Measurements from ENCODE around the gene AATK. TPM values are rescaled to one million over a fixed set of nuclear protein-coding genes. Genes with fewer than 3 reads are reported as not detected.

The AATK gene
- total RNA-seq, 4 donors from 2014 or later: 23.9 to 190 (median 123) TPM

DNA sequence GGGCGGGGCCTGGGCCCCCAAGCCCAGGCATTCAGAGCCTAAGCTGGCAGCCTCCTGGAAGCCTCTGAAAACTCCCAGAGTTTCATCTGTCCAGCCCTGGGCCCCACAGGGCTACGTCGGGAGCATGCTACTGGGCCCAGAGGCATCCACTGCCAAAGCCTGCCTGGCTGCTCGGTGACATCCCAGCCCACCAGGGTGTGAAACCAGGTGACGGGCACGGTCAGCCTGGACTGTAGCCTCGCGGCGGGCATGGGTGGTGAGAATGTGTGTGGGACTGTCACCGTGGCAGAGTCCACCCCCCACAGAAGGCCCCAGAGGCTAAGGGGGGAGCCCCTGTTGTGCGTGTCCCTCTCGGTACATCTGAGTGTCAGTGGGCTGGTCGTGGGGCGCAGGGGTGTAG lies 25.6 kb upstream of the AATK start:
- Histone ChIP-seq H3K27me3 (no peaks in the 10 kb centered on the region), H3K36me3 (no peaks in the 10 kb centered on the region)
- no peak for TF ChIP-seq POLR2A (IDR thresholded peaks at IDR 0.05)
- TF ChIP-seq, protein P1, sequence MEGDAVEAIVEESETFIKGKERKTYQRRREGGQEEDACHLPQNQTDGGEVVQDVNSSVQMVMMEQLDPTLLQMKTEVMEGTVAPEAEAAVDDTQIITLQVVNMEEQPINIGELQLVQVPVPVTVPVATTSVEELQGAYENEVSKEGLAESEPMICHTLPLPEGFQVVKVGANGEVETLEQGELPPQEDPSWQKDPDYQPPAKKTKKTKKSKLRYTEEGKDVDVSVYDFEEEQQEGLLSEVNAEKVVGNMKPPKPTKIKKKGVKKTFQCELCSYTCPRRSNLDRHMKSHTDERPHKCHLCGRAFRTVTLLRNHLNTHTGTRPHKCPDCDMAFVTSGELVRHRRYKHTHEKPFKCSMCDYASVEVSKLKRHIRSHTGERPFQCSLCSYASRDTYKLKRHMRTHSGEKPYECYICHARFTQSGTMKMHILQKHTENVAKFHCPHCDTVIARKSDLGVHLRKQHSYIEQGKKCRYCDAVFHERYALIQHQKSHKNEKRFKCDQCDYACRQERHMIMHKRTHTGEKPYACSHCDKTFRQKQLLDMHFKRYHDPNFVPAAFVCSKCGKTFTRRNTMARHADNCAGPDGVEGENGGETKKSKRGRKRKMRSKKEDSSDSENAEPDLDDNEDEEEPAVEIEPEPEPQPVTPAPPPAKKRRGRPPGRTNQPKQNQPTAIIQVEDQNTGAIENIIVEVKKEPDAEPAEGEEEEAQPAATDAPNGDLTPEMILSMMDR (IDR thresholded peaks at IDR 0.05): no peak

DNA sequence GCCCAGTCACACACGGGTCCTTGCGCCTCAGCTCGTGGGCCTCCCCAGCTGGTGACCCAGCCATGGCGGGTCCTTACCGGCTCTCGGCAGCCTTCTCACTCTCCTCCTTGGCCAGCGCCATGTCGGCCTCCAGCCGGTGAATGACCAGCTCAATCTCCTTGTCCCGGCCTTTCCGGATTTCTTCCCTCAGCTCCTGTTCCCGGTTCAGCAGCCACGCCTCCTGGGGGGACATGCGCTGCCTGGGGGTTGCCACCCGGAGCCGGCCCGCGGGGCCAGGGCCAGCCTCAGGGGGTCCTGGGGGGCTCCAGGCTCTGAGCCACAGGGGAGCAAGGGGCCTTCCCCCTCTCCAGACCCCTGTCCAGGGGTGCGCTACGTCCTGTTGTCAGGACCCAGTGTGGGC lies 25.1 kb upstream of the AATK start:
- no peak for TF ChIP-seq POLR2A (IDR thresholded peaks at IDR 0.05)
- TF ChIP-seq, protein P1 (IDR thresholded peaks at IDR 0.05): no peak
- Histone ChIP-seq H3K4me3 (no peak overlapping the region), H3K36me3 (no peaks in the 10 kb centered on the region), H3K27me3 (no peaks in the 10 kb centered on the region), H3K27ac (no peak overlapping the region), H3K9me3 (no peaks in the 10 kb centered on the region), H3K4me1 (no peaks in the 10 kb centered on the region)
- DNase-seq: no peak

More for the DNA sequence above, 25.6 kb upstream of the AATK start:
- DNase-seq: no peak
- H3K4me1 ChIP-seq: no peaks in the 10 kb centered on the region
- no peaks in the 10 kb centered on the region for H3K9me3 ChIP-seq
- no peak overlapping the region for H3K4me3 ChIP-seq
- H3K27ac ChIP-seq: no peak overlapping the region

DNA sequence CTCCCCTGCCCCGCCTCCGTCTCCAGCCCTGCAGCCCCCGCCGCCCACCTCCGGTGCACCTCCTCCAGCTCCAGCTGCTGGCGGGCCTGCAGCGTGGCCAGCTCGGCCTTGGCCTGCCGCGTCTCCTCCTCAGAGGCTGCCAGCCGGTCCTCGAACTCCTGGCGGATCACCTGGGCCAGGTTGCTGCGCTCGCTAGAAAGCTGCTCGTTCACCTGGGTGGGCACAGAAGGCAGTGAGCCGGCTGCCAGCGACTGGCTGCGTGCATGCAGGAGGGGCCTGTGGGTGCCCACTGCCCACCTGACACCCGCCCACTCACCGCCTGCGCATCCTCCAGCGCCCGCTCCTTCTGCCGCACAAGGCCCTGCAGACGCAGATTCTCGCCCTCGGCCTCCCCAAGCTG lies 24.6 kb upstream of the AATK start:
- DNase-seq: no peak
- Histone ChIP-seq H3K4me1 (no peaks in the 10 kb centered on the region), H3K4me3 (no peak overlapping the region), H3K27me3 (no peaks in the 10 kb centered on the region), H3K9me3 (no peaks in the 10 kb centered on the region), H3K36me3 (no peaks in the 10 kb centered on the region), H3K27ac (no peak overlapping the region)
- TF ChIP-seq, protein P1 (IDR thresholded peaks at IDR 0.05): no peak
- TF ChIP-seq POLR2A (IDR thresholded peaks at IDR 0.05): no peak

DNA sequence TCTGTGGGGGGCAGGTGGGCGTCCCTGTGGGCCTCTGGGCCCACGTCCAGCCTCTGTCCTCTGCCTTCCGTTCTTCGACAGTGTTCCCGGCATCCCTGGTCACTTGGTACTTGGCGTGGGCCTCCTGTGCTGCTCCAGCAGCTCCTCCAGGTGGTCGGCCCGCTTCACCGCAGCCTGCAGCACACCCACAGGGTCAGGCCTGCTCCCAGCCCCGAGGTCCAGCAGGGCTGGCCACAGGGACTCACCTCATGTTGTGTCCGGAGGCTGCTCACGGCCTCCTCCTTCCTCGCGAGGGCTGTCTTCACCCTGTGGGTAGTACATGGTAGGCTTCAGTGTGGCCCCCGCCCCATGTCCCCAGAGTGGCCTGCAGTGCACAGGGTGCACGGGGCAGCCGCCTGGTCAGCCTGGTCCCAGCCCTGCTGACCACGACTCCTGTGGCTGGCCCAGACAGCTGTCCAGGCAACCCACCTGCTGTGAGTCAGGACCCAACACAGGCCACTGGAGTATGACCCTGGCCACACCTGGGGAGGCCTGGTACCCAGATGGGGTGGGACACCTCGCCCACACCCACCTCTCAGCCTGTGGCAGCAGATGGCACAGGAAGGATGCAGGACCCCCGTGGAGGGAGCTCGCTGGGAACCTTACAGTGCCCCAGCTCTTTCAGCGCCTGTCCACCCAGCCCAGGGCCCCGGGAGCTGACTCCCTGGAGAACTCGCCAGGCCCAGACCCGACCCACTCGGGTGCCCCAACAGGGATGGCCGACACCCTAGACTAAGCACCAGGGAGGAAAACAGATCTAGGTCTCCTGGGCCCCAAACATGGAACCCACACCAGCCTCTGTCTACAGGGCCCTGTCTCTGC lies 23.9 kb upstream of the AATK start:
- H3K27me3 ChIP-seq: no peaks in the 10 kb centered on the region
- no peak overlapping the region for H3K27ac ChIP-seq
- no peaks in the 10 kb centered on the region for H3K36me3 ChIP-seq
- TF ChIP-seq POLR2A (IDR thresholded peaks at IDR 0.05): no peak
- TF ChIP-seq, protein P1 (IDR thresholded peaks at IDR 0.05): no peak
- no peaks in the 10 kb centered on the region for H3K4me1 ChIP-seq
- no peak for DNase-seq
- H3K4me3 ChIP-seq: no peak overlapping the region
- H3K9me3 ChIP-seq: no peaks in the 10 kb centered on the region

DNA sequence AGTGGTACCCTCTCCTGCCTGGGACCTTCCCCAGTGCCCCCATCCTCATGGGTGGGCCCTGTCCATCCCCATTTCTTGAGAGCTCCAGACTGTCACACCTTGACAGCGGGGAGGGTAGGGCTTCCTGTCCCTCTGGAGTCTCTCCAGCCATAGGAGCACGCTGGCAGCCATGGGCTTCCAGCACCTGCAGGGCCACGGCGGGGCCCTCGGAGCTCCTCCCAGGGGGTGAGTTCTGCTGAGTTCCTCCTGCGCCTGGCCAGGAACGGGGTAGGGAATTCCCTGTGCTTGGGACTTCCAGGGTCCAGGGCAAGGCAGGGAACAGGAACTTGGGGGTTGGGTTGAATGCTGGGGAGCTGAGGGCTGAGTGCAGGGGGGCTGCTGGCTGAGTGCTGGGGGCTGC lies 23.0 kb upstream of the AATK start:
- H3K4me3 ChIP-seq: no peak overlapping the region
- H3K9me3 ChIP-seq: no peaks in the 10 kb centered on the region
- no peak overlapping the region for H3K27ac ChIP-seq
- TF ChIP-seq, protein P1 (IDR thresholded peaks at IDR 0.05): no peak
- TF ChIP-seq POLR2A (IDR thresholded peaks at IDR 0.05): no peak
- DNase-seq: no peak
- H3K4me1 ChIP-seq: no peaks in the 10 kb centered on the region
- H3K36me3 ChIP-seq: no peaks in the 10 kb centered on the region
- no peaks in the 10 kb centered on the region for H3K27me3 ChIP-seq
